Activated T-cell treated with anti-CD3 and anti-CD28 coated beads, Interleukin-2, amount 50 U/mL, for 72 hours (primary cell): ENCODE measurements around the gene SURF2. TPM values are rescaled to one million over a fixed set of nuclear protein-coding genes. Genes with fewer than 3 reads are reported as not detected.
A peak's percentile ranks its signal among the peaks of the same experiment; 100 is the strongest.
"Not testable (repeated sequence)": the region's sequence is repeated elsewhere in the genome, so short reads cannot be mapped to it uniquely, and the experiment has no call there.

Experiments
- ATAC-seq, 2 donors: fragments of 150-1000 bp; cut with Tn5 transposase; replicated peaks in 1 of 2; 2 replicates each; pipeline ENCODE4 v1.10.0; 2021; ENCODE audit warnings: moderate library complexity in 2 of 2, mild to moderate bottlenecking in 1 of 2
- DNase-seq, 2 donors: peaks; one replicate each; pipeline ENCODE4 v3.0.0; 2021 to 2022; ENCODE audit warnings: mixed read lengths in 1 of 2
- H3K27ac Mint-ChIP-seq: one replicate; pipeline ENCODE4 v1.8.0; 2022; ENCODE audit warnings: mild to moderate bottlenecking, moderate library complexity, mixed read lengths
- H3K27me3 Mint-ChIP-seq: one replicate; pipeline ENCODE4 v1.8.0; 2022; ENCODE audit warnings: low read depth, mixed read lengths
- H3K36me3 Mint-ChIP-seq, 2 donors: one replicate each; pipeline ENCODE4 v1.8.0; 2022; ENCODE audit warnings: mixed read lengths in 2 of 2, mild to moderate bottlenecking in 1 of 2; ENCODE audit not compliant: insufficient read depth in 2 of 2
- H3K4me1 Mint-ChIP-seq: one replicate; pipeline ENCODE4 v1.8.0; 2022; ENCODE audit warnings: low read depth, mixed read lengths
- H3K4me3 Mint-ChIP-seq, 2 donors: one replicate each; pipeline ENCODE4 v1.8.0; 2022; ENCODE audit warnings: mild to moderate bottlenecking in 2 of 2, mixed read lengths in 2 of 2, moderate library complexity in 2 of 2
- H3K9me3 Mint-ChIP-seq, 2 donors: one replicate each; pipeline ENCODE4 v1.8.0; 2022; ENCODE audit warnings: mixed read lengths in 2 of 2
- total RNA-seq, 2 donors: library from RNA; stranded (reverse); gene quantifications; one replicate each; pipeline ENCODE4 v1.2.3, GENCODE V29; 2022

Gene SURF2
- total RNA-seq, 2 donors from 2014 or later, result 14.7 to 19.9 TPM

GRCh38 chr9:133329306-133330156, 26.8 kb upstream of the SURF2 start:
- H3K9me3 Mint-ChIP-seq, H3K4me3 Mint-ChIP-seq, DNase-seq, H3K27ac Mint-ChIP-seq, H3K27me3 Mint-ChIP-seq, ATAC-seq: not testable (repeated sequence)
- peaks cover 2 to 17% of the 10 kb centered on the region in 2 donors for H3K36me3 Mint-ChIP-seq
- H3K4me1 Mint-ChIP-seq, result peaks cover 19% of the 10 kb centered on the region

- DNase-seq (no peak), ATAC-seq (no peak)
- no peaks in the 10 kb centered on the region for H3K27me3 Mint-ChIP-seq
- peaks cover 31% of the 10 kb centered on the region for H3K4me1 Mint-ChIP-seq
- peaks cover 8 to 20% of the 10 kb centered on the region in 2 donors for H3K36me3 Mint-ChIP-seq
- peak overlapping the region; percentile 18 for H3K27ac Mint-ChIP-seq
- H3K9me3 Mint-ChIP-seq, result no peaks in the 10 kb centered on the region
- no peak overlapping the region for H3K4me3 Mint-ChIP-seq
Measured at GRCh38 chr9:133331221-133331620, 25.1 kb upstream of the SURF2 start.

- ATAC-seq, result no peak
- peak overlapping the region; percentile 82 for H3K27ac Mint-ChIP-seq
- DNase-seq, result no peak
- H3K4me1 Mint-ChIP-seq, result peaks cover 37% of the 10 kb centered on the region
- no peaks in the 10 kb centered on the region for H3K9me3 Mint-ChIP-seq
- no peak overlapping the region for H3K4me3 Mint-ChIP-seq
- peaks cover 8 to 20% of the 10 kb centered on the region in 2 donors for H3K36me3 Mint-ChIP-seq
- no peaks in the 10 kb centered on the region for H3K27me3 Mint-ChIP-seq
Measured at GRCh38 chr9:133331641-133332380, 24.5 kb upstream of the SURF2 start.

- DNase-seq (no peak), ATAC-seq (no peak)
- Mint-ChIP-seq H3K27ac (peak overlapping the region; percentile 82), H3K27me3 (no peaks in the 10 kb centered on the region), H3K36me3 (peaks cover 8 to 20% of the 10 kb centered on the region in 2 donors), H3K4me3 (no peak overlapping the region), H3K4me1 (peaks cover 40% of the 10 kb centered on the region), H3K9me3 (no peaks in the 10 kb centered on the region)
Measured at GRCh38 chr9:133332381-133332730, 24.0 kb upstream of the SURF2 start.

GRCh38 chr9:133333011-133333410, 23.3 kb upstream of the SURF2 start:
- Mint-ChIP-seq H3K9me3 (no peaks in the 10 kb centered on the region), H3K27me3 (no peaks in the 10 kb centered on the region), H3K36me3 (peaks cover 8 to 20% of the 10 kb centered on the region in 2 donors), H3K4me1 (peaks cover 40% of the 10 kb centered on the region), H3K27ac (no peak overlapping the region), H3K4me3 (peak overlapping the region in 1 of 2 donors; percentile 3)
- DNase-seq (no peak), ATAC-seq (no peak)

- Mint-ChIP-seq H3K36me3 (peaks cover 8 to 20% of the 10 kb centered on the region in 2 donors), H3K9me3 (no peaks in the 10 kb centered on the region), H3K27ac (no peak overlapping the region), H3K4me1 (peaks cover 40% of the 10 kb centered on the region), H3K4me3 (peak overlapping the region in 1 of 2 donors; percentile 3), H3K27me3 (no peaks in the 10 kb centered on the region)
- ATAC-seq, result no peak
- DNase-seq, result no peak
Measured at GRCh38 chr9:133333566-133333965, 22.8 kb upstream of the SURF2 start.

- H3K36me3 Mint-ChIP-seq, result peaks cover 10 to 22% of the 10 kb centered on the region in 2 donors
- no peak for ATAC-seq
- H3K27ac Mint-ChIP-seq, result peak overlapping the region; percentile 93
- no peaks in the 10 kb centered on the region for H3K9me3 Mint-ChIP-seq
- peak overlapping the region; percentile 96 for H3K4me3 Mint-ChIP-seq
- no peaks in the 10 kb centered on the region for H3K27me3 Mint-ChIP-seq
- peaks cover 40% of the 10 kb centered on the region for H3K4me1 Mint-ChIP-seq
- DNase-seq, result no peak
Measured at GRCh38 chr9:133334161-133334560, 22.2 kb upstream of the SURF2 start.

- Mint-ChIP-seq H3K36me3 (peaks cover 12 to 29% of the 10 kb centered on the region in 2 donors), H3K27ac (peak overlapping the region; percentile 93), H3K4me1 (peaks cover 40% of the 10 kb centered on the region), H3K4me3 (peak overlapping the region; percentile 96)
- H3K27me3 Mint-ChIP-seq, DNase-seq, H3K9me3 Mint-ChIP-seq, ATAC-seq: not testable (repeated sequence)
Measured at GRCh38 chr9:133334888-133335287, 21.5 kb upstream of the SURF2 start.

- peaks cover 46% of the 10 kb centered on the region for H3K4me1 Mint-ChIP-seq
- ATAC-seq (peak; percentile 94 to 96), DNase-seq (peak; percentile 95 to 96)
- H3K9me3 Mint-ChIP-seq, result no peaks in the 10 kb centered on the region
- peak within 1 kb of the TSS; percentile 93 for H3K27ac Mint-ChIP-seq
- H3K4me3 Mint-ChIP-seq, result peak within 1 kb of the TSS; percentile 96
- H3K36me3 Mint-ChIP-seq, result peaks cover 10 to 32% of the 10 kb centered on the region in 2 donors
- no peaks in the 10 kb centered on the region for H3K27me3 Mint-ChIP-seq
Measured at GRCh38 chr9:133335924-133336811, 20.2 kb upstream of the SURF2 start, which contains the start of gene SURF6. TSS of gene SURF6 (minus strand) at chr9:133336188. CDS start at chr9:133336132, 56 bp downstream.

- H3K4me1 Mint-ChIP-seq, result peaks cover 45% of the 10 kb centered on the region
- no peak for DNase-seq
- no peak overlapping the region for H3K27ac Mint-ChIP-seq
- no peak for ATAC-seq
- H3K27me3 Mint-ChIP-seq, result no peaks in the 10 kb centered on the region
- H3K9me3 Mint-ChIP-seq, result no peaks in the 10 kb centered on the region
- H3K4me3 Mint-ChIP-seq, result no peak overlapping the region
- peaks cover 10 to 21% of the 10 kb centered on the region in 2 donors for H3K36me3 Mint-ChIP-seq
Measured at GRCh38 chr9:133339641-133340040, 16.7 kb upstream of the SURF2 start.

- Mint-ChIP-seq H3K36me3 (peaks cover 10 to 22% of the 10 kb centered on the region in 2 donors), H3K27me3 (no peaks in the 10 kb centered on the region), H3K27ac (peak overlapping the region; percentile 65), H3K4me3 (no peak overlapping the region), H3K4me1 (peaks cover 39% of the 10 kb centered on the region), H3K9me3 (no peaks in the 10 kb centered on the region)
- ATAC-seq (no peak), DNase-seq (no peak)
Measured at GRCh38 chr9:133340256-133340655, 16.1 kb upstream of the SURF2 start.

GRCh38 chr9:133340916-133341315, 15.4 kb upstream of the SURF2 start:
- Mint-ChIP-seq H3K4me3 (no peak overlapping the region), H3K27ac (no peak overlapping the region), H3K27me3 (no peaks in the 10 kb centered on the region), H3K4me1 (peaks cover 35% of the 10 kb centered on the region), H3K36me3 (peaks cover 6 to 21% of the 10 kb centered on the region in 2 donors), H3K9me3 (no peaks in the 10 kb centered on the region)
- DNase-seq, result no peak
- no peak for ATAC-seq
